Stimulated activated naive CD4-positive, alpha-beta T cell (primary cell): ENCODE measurements around the gene S100G.
"Not testable (repeated sequence)": the region's sequence is repeated elsewhere in the genome, so short reads cannot be mapped to it uniquely, and the experiment has no call there.

Source experiments
- DNase-seq, 6 experiments: peaks; one replicate each; lab custom pipeline; 2025; lab: John Stamatoyannopoulos, UW

The S100G gene

GRCh38 chrX:16649858-16650257 is at the start of gene S100G:
S100G (plus strand) TSS chrX:16650158; CDS start chrX:16651007, 849 bp downstream.
- DNase-seq = no peak

GRCh38 chrX:16601885-16602284 is 48.1 kb upstream of the S100G start:
- no peak for DNase-seq

- DNase-seq = not testable (repeated sequence)
These were observed 46.7 kb upstream of the S100G start for GRCh38 chrX:16603235-16603634.

GRCh38 chrX:16603822-16604221 is 46.1 kb upstream of the S100G start:
- peak in 3 of 6 experiments; percentile 1 to 43 (median 23) for DNase-seq

- DNase-seq = no peak
These were observed 45.6 kb upstream of the S100G start for GRCh38 chrX:16604337-16604736.

GRCh38 chrX:16606142-16606720 is 43.7 kb upstream of the S100G start:
- no peak for DNase-seq

GRCh38 chrX:16610121-16610621 is 39.8 kb upstream of the S100G start:
- DNase-seq = no peak

- DNase-seq = not testable (repeated sequence)
These were observed 39.3 kb upstream of the S100G start for GRCh38 chrX:16610654-16611053.

GRCh38 chrX:16612257-16612897 is 37.6 kb upstream of the S100G start:
- no peak for DNase-seq

- no peak for DNase-seq
These were observed 32.6 kb upstream of the S100G start for GRCh38 chrX:16617382-16617781.

- no peak for DNase-seq
These were observed 31.5 kb upstream of the S100G start for GRCh38 chrX:16618422-16618821.

- no peak for DNase-seq
These were observed 30.9 kb upstream of the S100G start for GRCh38 chrX:16619024-16619423.

GRCh38 chrX:16628511-16628910 is 21.4 kb upstream of the S100G start:
- not testable (repeated sequence) for DNase-seq

- no peak for DNase-seq
These were observed 20.9 kb upstream of the S100G start for GRCh38 chrX:16628946-16629595.

GRCh38 chrX:16629909-16630308 is 20.0 kb upstream of the S100G start:
- DNase-seq = no peak

GRCh38 chrX:16633754-16634153 is 16.2 kb upstream of the S100G start:
- DNase-seq = no peak

GRCh38 chrX:16635040-16635439 is 14.9 kb upstream of the S100G start:
- DNase-seq = no peak

GRCh38 chrX:16635596-16635995 is 14.4 kb upstream of the S100G start:
- DNase-seq = no peak

- DNase-seq = no peak
These were observed 11.4 kb upstream of the S100G start for GRCh38 chrX:16638533-16638932.

GRCh38 chrX:16639966-16640365 is 10.0 kb upstream of the S100G start:
- DNase-seq = no peak

GRCh38 chrX:16640823-16641222 is 9.1 kb upstream of the S100G start:
- DNase-seq = no peak

- no peak for DNase-seq
These were observed 6.8 kb upstream of the S100G start for GRCh38 chrX:16643176-16643575.
